Mesothelial cell of epicardium (in vitro differentiated cells): ENCODE measurements around the gene PRSS50. TPM values are rescaled to one million over a fixed set of nuclear protein-coding genes. Genes with fewer than 3 reads are reported as not detected.

ENCODE experiments used
- DNase-seq, 2 experiments: peaks; one replicate each; pipeline ENCODE4 v3.0.0; 2021; ENCODE audit warnings: low spot score in 2 of 2; ENCODE audit not compliant: unreplicated experiment in 2 of 2
- H3K27ac Mint-ChIP-seq: 2 replicates; pipeline ENCODE4 v1.8.0; 2021; ENCODE audit warnings: mixed read lengths
- H3K27me3 Mint-ChIP-seq: 2 replicates; pipeline ENCODE4 v1.8.0; 2021; ENCODE audit warnings: low read depth, mixed read lengths
- H3K36me3 Mint-ChIP-seq: 2 replicates; pipeline ENCODE4 v1.8.0; 2021; ENCODE audit warnings: mixed read lengths
- H3K4me1 Mint-ChIP-seq: 2 replicates; pipeline ENCODE4 v1.8.0; 2021; ENCODE audit warnings: mixed read lengths
- H3K4me3 Mint-ChIP-seq: 2 replicates; pipeline ENCODE4 v1.8.0; 2021; ENCODE audit warnings: mild to moderate bottlenecking, moderate library complexity, mixed read lengths
- H3K9me3 Mint-ChIP-seq: 2 replicates; pipeline ENCODE4 v1.8.0; 2021; ENCODE audit warnings: mixed read lengths
- CTCF ChIP-seq: fragments of 200-600 bp; sonication (generic); IDR thresholded peaks from one replicate; pipeline ENCODE4 v1.5.0; 2021; ENCODE audit warnings: antibody characterized with exemption; ENCODE audit not compliant: unreplicated experiment
- total RNA-seq: library from RNA; stranded (reverse); gene quantifications from 3 replicates; pipeline ENCODE4 v1.2.1, GENCODE V29; 2021

Gene PRSS50
- total RNA-seq, 1 donor from 2014 or later = 4.5 TPM

- no peaks in the 10 kb centered on the region for H3K27me3 Mint-ChIP-seq
- H3K27ac Mint-ChIP-seq = no peak overlapping the region
- peaks cover 24% of the 10 kb centered on the region for H3K4me1 Mint-ChIP-seq
- H3K4me3 Mint-ChIP-seq = no peak overlapping the region
- no peaks in the 10 kb centered on the region for H3K36me3 Mint-ChIP-seq
- no peaks in the 10 kb centered on the region for H3K9me3 Mint-ChIP-seq
- DNase-seq = no peak
- no peak for TF ChIP-seq CTCF
Observed at GRCh38 chr3:46666453-46666845, 51.2 kb downstream of the PRSS50 start.

- H3K36me3 Mint-ChIP-seq = no peaks in the 10 kb centered on the region
- no peak for TF ChIP-seq CTCF
- H3K4me1 Mint-ChIP-seq = peaks cover 29% of the 10 kb centered on the region
- no peaks in the 10 kb centered on the region for H3K9me3 Mint-ChIP-seq
- DNase-seq = peak in 1 of 2 experiments; percentile 29
- no peak overlapping the region for H3K27ac Mint-ChIP-seq
- H3K27me3 Mint-ChIP-seq = no peaks in the 10 kb centered on the region
- no peak overlapping the region for H3K4me3 Mint-ChIP-seq
Observed at GRCh38 chr3:46665763-46666452, 51.8 kb downstream of the PRSS50 start.

GRCh38 chr3:46664971-46665762 lies 52.5 kb downstream of the PRSS50 start:
- no peaks in the 10 kb centered on the region for H3K36me3 Mint-ChIP-seq
- H3K27ac Mint-ChIP-seq = no peak overlapping the region
- H3K4me1 Mint-ChIP-seq = peaks cover 36% of the 10 kb centered on the region
- no peak overlapping the region for H3K4me3 Mint-ChIP-seq
- H3K27me3 Mint-ChIP-seq = no peaks in the 10 kb centered on the region
- H3K9me3 Mint-ChIP-seq = no peaks in the 10 kb centered on the region
- no peak for TF ChIP-seq CTCF
- peak in 1 of 2 experiments; percentile 27 for DNase-seq

- Mint-ChIP-seq H3K4me1 (peaks cover 36% of the 10 kb centered on the region), H3K9me3 (no peaks in the 10 kb centered on the region), H3K27ac (no peak overlapping the region), H3K4me3 (no peak overlapping the region), H3K27me3 (no peaks in the 10 kb centered on the region), H3K36me3 (no peaks in the 10 kb centered on the region)
- DNase-seq = no peak
- TF ChIP-seq CTCF = no peak
Observed at GRCh38 chr3:46664188-46664970, 53.3 kb downstream of the PRSS50 start.

- Mint-ChIP-seq H3K9me3 (no peaks in the 10 kb centered on the region), H3K36me3 (no peaks in the 10 kb centered on the region), H3K4me3 (no peak overlapping the region), H3K4me1 (peaks cover 36% of the 10 kb centered on the region), H3K27ac (peak overlapping the region; percentile 31), H3K27me3 (no peaks in the 10 kb centered on the region)
- TF ChIP-seq CTCF = no peak
- no peak for DNase-seq
Observed at GRCh38 chr3:46663591-46664135, 54.0 kb downstream of the PRSS50 start.
